ENCODE data around the gene SPEN. TPM values are rescaled to one million over a fixed set of nuclear protein-coding genes. Genes with fewer than 3 reads are reported as not detected.

The SPEN gene
- total RNA-seq, 1 donor from 2014 or later, result 33.5 TPM

GRCh38 chr1:15942661-15943327 is 95.3 kb downstream of the SPEN start:
- H3K9me3 Mint-ChIP-seq (ENCODE audit: unreplicated experiment), result no peaks in the 10 kb centered on the region
- no peak for DNase-seq (ENCODE audit: low spot score)
- peaks cover 17% of the 10 kb centered on the region for H3K27me3 Mint-ChIP-seq (ENCODE audit: unreplicated experiment)
- no peak overlapping the region for H3K27ac Mint-ChIP-seq (ENCODE audit: unreplicated experiment)
- H3K36me3 Mint-ChIP-seq (ENCODE audit: low read depth, unreplicated experiment), result peaks cover 25% of the 10 kb centered on the region
- TF ChIP-seq CTCF (IDR thresholded peaks at IDR 0.05; ENCODE audit: unreplicated experiment), result no peak
- H3K4me3 Mint-ChIP-seq (ENCODE audit: unreplicated experiment), result no peak overlapping the region
- H3K4me1 Mint-ChIP-seq (ENCODE audit: unreplicated experiment), result peaks cover 6% of the 10 kb centered on the region

GRCh38 chr1:15943328-15943991 is 96.0 kb downstream of the SPEN start:
- Mint-ChIP-seq H3K27ac (ENCODE audit: unreplicated experiment) (no peak overlapping the region), H3K9me3 (ENCODE audit: unreplicated experiment) (no peaks in the 10 kb centered on the region), H3K27me3 (ENCODE audit: unreplicated experiment) (peaks cover 14% of the 10 kb centered on the region), H3K4me3 (ENCODE audit: unreplicated experiment) (no peak overlapping the region), H3K4me1 (ENCODE audit: unreplicated experiment) (peaks cover 6% of the 10 kb centered on the region), H3K36me3 (ENCODE audit: low read depth, unreplicated experiment) (peaks cover 28% of the 10 kb centered on the region)
- TF ChIP-seq CTCF (IDR thresholded peaks at IDR 0.05; ENCODE audit: unreplicated experiment), result no peak
- no peak for DNase-seq (ENCODE audit: low spot score)

- TF ChIP-seq CTCF (IDR thresholded peaks at IDR 0.05; ENCODE audit: unreplicated experiment), result no peak
- Mint-ChIP-seq H3K4me3 (ENCODE audit: unreplicated experiment) (no peak overlapping the region), H3K27ac (ENCODE audit: unreplicated experiment) (no peak overlapping the region), H3K36me3 (ENCODE audit: low read depth, unreplicated experiment) (peaks cover 32% of the 10 kb centered on the region), H3K9me3 (ENCODE audit: unreplicated experiment) (no peaks in the 10 kb centered on the region), H3K27me3 (ENCODE audit: unreplicated experiment) (peaks cover 17% of the 10 kb centered on the region), H3K4me1 (ENCODE audit: unreplicated experiment) (peaks cover 6% of the 10 kb centered on the region)
- no peak for DNase-seq (ENCODE audit: low spot score)
Observed at GRCh38 chr1:15943992-15944307, 96.4 kb downstream of the SPEN start.

GRCh38 chr1:15944308-15945010 is 97.0 kb downstream of the SPEN start:
- no peak for DNase-seq (ENCODE audit: low spot score)
- peaks cover 31% of the 10 kb centered on the region for H3K36me3 Mint-ChIP-seq (ENCODE audit: low read depth, unreplicated experiment)
- TF ChIP-seq CTCF (IDR thresholded peaks at IDR 0.05; ENCODE audit: unreplicated experiment), result no peak
- no peak overlapping the region for H3K27ac Mint-ChIP-seq (ENCODE audit: unreplicated experiment)
- H3K9me3 Mint-ChIP-seq (ENCODE audit: unreplicated experiment), result no peaks in the 10 kb centered on the region
- peaks cover 18% of the 10 kb centered on the region for H3K27me3 Mint-ChIP-seq (ENCODE audit: unreplicated experiment)
- peaks cover under 1% of the 10 kb centered on the region for H3K4me1 Mint-ChIP-seq (ENCODE audit: unreplicated experiment)
- H3K4me3 Mint-ChIP-seq (ENCODE audit: unreplicated experiment), result no peak overlapping the region
